Left ventricle myocardium inferior (tissue), 1 donor: ENCODE results near the gene UMODL1. TPM values are rescaled to one million over a fixed set of nuclear protein-coding genes. Genes with fewer than 3 reads are reported as not detected.

Source experiments
- DNase-seq: peaks from one replicate; pipeline ENCODE4 v3.0.0-alpha.2; 2020
- H3K27ac ChIP-seq: fragments of 200-600 bp; replicated peaks from 2 replicates; pipeline ENCODE4 v1.8.0; 2021
- H3K27me3 ChIP-seq: fragments of 200-600 bp; 2 replicates; pipeline ENCODE4 v1.8.0; 2021; ENCODE audit warnings: low read depth
- H3K36me3 ChIP-seq: fragments of 200-600 bp; 2 replicates; pipeline ENCODE4 v1.8.0; 2021
- H3K4me1 ChIP-seq: fragments of 200-600 bp; 2 replicates; pipeline ENCODE4 v1.8.0; 2021
- H3K4me3 ChIP-seq: fragments of 200-600 bp; 2 replicates; pipeline ENCODE4 v1.8.0; 2021; ENCODE audit warnings: mild to moderate bottlenecking, moderate library complexity
- H3K9me3 ChIP-seq: fragments of 200-600 bp; replicated peaks from 2 replicates; pipeline ENCODE4 v1.8.0; 2021
- CTCF ChIP-seq: fragments of 200-600 bp; IDR thresholded peaks from 2 replicates; pipeline ENCODE4 v1.8.0; 2021; ENCODE audit warnings: antibody characterized with exemption, mild to moderate bottlenecking, borderline replicate concordance
- intact Hi-C: fragments of 100-400 bp; cut with micrococcal nuclease; formaldehyde crosslinking; loops from one replicate; pipeline ENCODE4 v1.11.0; 2022
- total RNA-seq: library from RNA; stranded (reverse); fragmentation: NEBNext Ultra II Directional; extraction: Animal tissue kit (Norgen Biotek cat#: 25700); gene quantifications from one replicate; pipeline ENCODE4 v1.2.1, GENCODE V29; 2021
- donor health status: DM: no; HTN: yes; CAD: no; lungs with severe emphysema.

Gene UMODL1
- total RNA-seq, 1 donor from 2014 or later: 0.08 TPM

GRCh38 chr21:42141643-42142042 lies 70.5 kb downstream of the UMODL1 start:
- no peak overlapping the region for H3K4me3 ChIP-seq
- H3K36me3 ChIP-seq: no peaks in the 10 kb centered on the region
- peaks cover 8% of the 10 kb centered on the region for H3K27me3 ChIP-seq
- H3K9me3 ChIP-seq: no peaks in the 10 kb centered on the region
- no peak for DNase-seq
- no peak for TF ChIP-seq CTCF
- no peak overlapping the region for H3K27ac ChIP-seq
- peaks cover 6% of the 10 kb centered on the region for H3K4me1 ChIP-seq
- intact Hi-C loops: no loop called here

- DNase-seq: no peak
- Histone ChIP-seq H3K4me3 (no peak overlapping the region), H3K4me1 (peaks cover 6% of the 10 kb centered on the region), H3K36me3 (no peaks in the 10 kb centered on the region), H3K27me3 (peaks cover 8% of the 10 kb centered on the region), H3K27ac (no peak overlapping the region), H3K9me3 (no peaks in the 10 kb centered on the region)
- TF ChIP-seq CTCF: no peak
- intact Hi-C loops: no loop called here
Observed at GRCh38 chr21:42142141-42142540, 71.0 kb downstream of the UMODL1 start.

GRCh38 chr21:42142627-42143026 lies 71.5 kb downstream of the UMODL1 start:
- no peaks in the 10 kb centered on the region for H3K9me3 ChIP-seq
- no peak overlapping the region for H3K4me3 ChIP-seq
- peaks cover 6% of the 10 kb centered on the region for H3K4me1 ChIP-seq
- H3K27me3 ChIP-seq: peaks cover 8% of the 10 kb centered on the region
- no peak for TF ChIP-seq CTCF
- no peak for DNase-seq
- no peaks in the 10 kb centered on the region for H3K36me3 ChIP-seq
- no peak overlapping the region for H3K27ac ChIP-seq
- intact Hi-C loops: no loop called here

GRCh38 chr21:42143111-42143510 lies 72.0 kb downstream of the UMODL1 start:
- TF ChIP-seq CTCF: no peak
- Histone ChIP-seq H3K4me3 (no peak overlapping the region), H3K4me1 (peaks cover 6% of the 10 kb centered on the region), H3K27me3 (peaks cover 8% of the 10 kb centered on the region), H3K27ac (no peak overlapping the region), H3K36me3 (no peaks in the 10 kb centered on the region), H3K9me3 (no peaks in the 10 kb centered on the region)
- no peak for DNase-seq
- intact Hi-C loops: no loop called here

- intact Hi-C loops: no loop called here
- Histone ChIP-seq H3K36me3 (no peaks in the 10 kb centered on the region), H3K9me3 (no peaks in the 10 kb centered on the region), H3K4me1 (peaks cover 6% of the 10 kb centered on the region), H3K27ac (no peak overlapping the region), H3K4me3 (no peak overlapping the region), H3K27me3 (peaks cover 8% of the 10 kb centered on the region)
- DNase-seq: no peak
- TF ChIP-seq CTCF: no peak
Observed at GRCh38 chr21:42144221-42144620, 73.1 kb downstream of the UMODL1 start.
